H1 (cell line): ENCODE measurements around the gene PTX3. TPM values are rescaled to one million over a fixed set of nuclear protein-coding genes. Genes with fewer than 3 reads are reported as not detected.

ENCODE experiments used
- CTCF ChIA-PET: fragments of 300-600 bp; sonication (Branson Sonifier 250); formaldehyde crosslinking; loops from one replicate; lab custom pipeline; 2021; ENCODE audit not compliant: partially characterized antibody; lab: Charles Lee
- POLR2A ChIA-PET: fragments of 300-600 bp; sonication (Branson Sonifier 250); formaldehyde crosslinking; loops from one replicate; lab custom pipeline; 2021; ENCODE audit warnings: inconsistent platforms; ENCODE audit not compliant: partially characterized antibody; lab: Charles Lee
- DNase-seq, 2 experiments: peaks; one replicate each; pipeline versions ENCODE4 v3.0.0 to v3.0.0-alpha.2; 2010 to 2022; ENCODE audit warnings: low spot score in 2 of 2, low read depth in 1 of 2, mixed read lengths in 1 of 2
- FAIRE-seq: peaks from 2 replicates; lab custom pipeline; 2011; peaks lifted over from hg19 to GRCh38; lab: Jason Lieb, UNC
- H2AFZ ChIP-seq: 2 replicates; pipeline ENCODE4 v1.8.1; 2012; ENCODE audit warnings: low read length, inconsistent platforms
- H2AK5ac ChIP-seq: 2 replicates; pipeline ENCODE4 v1.6.1; 2013; ENCODE audit warnings: low read depth, low read length
- H2BK120ac ChIP-seq: replicated peaks from 2 replicates; pipeline ENCODE3; 2013; ENCODE audit warnings: low read depth, low read length, inconsistent platforms
- H2BK12ac ChIP-seq: 2 replicates; pipeline ENCODE4 v1.6.1; 2013; ENCODE audit warnings: low read depth, low read length
- H2BK15ac ChIP-seq: 2 replicates; pipeline ENCODE4 v1.6.1; 2013; ENCODE audit warnings: low read length
- H2BK20ac ChIP-seq: 2 replicates; pipeline ENCODE4 v1.6.1; 2013; ENCODE audit warnings: low read length
- H2BK5ac ChIP-seq: 2 replicates; pipeline ENCODE4 v1.6.1; 2013; ENCODE audit warnings: low read depth, low read length
- H3K14ac ChIP-seq: 2 replicates; pipeline ENCODE4 v1.6.1; 2013; ENCODE audit warnings: inconsistent platforms; ENCODE audit not compliant: insufficient read length
- H3K18ac ChIP-seq: 2 replicates; pipeline ENCODE4 v1.6.1; 2013; ENCODE audit warnings: low read length; ENCODE audit errors: extremely low read depth
- H3K23ac ChIP-seq: 2 replicates; pipeline ENCODE4 v1.6.1; 2013; ENCODE audit warnings: inconsistent platforms; ENCODE audit not compliant: insufficient read length
- H3K23me2 ChIP-seq: 2 replicates; pipeline ENCODE4 v1.6.1; 2013; ENCODE audit warnings: low read depth, low read length
- H3K27ac ChIP-seq: 2 replicates; pipeline ENCODE4 v1.6.1; 2011; ENCODE audit warnings: low read depth, low read length, inconsistent platforms
- H3K27me3 ChIP-seq, 4 experiments: replicated peaks in 1 of 4; 1 replicate in 1 of 4; 2 replicates in 3 of 4; pipeline versions ENCODE4 v1.6.1 to v1.8.1; 2011 to 2013; ENCODE audit warnings: low read length in 3 of 4, mild to moderate bottlenecking in 3 of 4, inconsistent platforms in 2 of 4, mixed read lengths in 2 of 4, moderate library complexity in 1 of 4; ENCODE audit not compliant: control insufficient read depth in 3 of 4, insufficient read depth in 3 of 4; ENCODE audit errors: extremely low read depth in 1 of 4
- H3K36me3 ChIP-seq, 4 experiments: 2 replicates each; pipeline versions ENCODE4 v1.6.1 to v1.8.1; 2011 to 2013; ENCODE audit warnings: mild to moderate bottlenecking in 4 of 4, low read length in 3 of 4, moderate library complexity in 2 of 4, control low read depth in 1 of 4, inconsistent platforms in 1 of 4; ENCODE audit not compliant: insufficient read depth in 4 of 4, control insufficient read depth in 2 of 4
- H3K4ac ChIP-seq: replicated peaks from 2 replicates; pipeline ENCODE3; 2013; ENCODE audit warnings: low read length, low read depth, mixed read lengths, inconsistent platforms; ENCODE audit not compliant: insufficient read length
- H3K4me1 ChIP-seq, 4 experiments: replicated peaks in 1 of 4; 1 replicate in 1 of 4; 2 replicates in 3 of 4; pipeline versions ENCODE4 v1.6.1 to v1.8.1; 2011 to 2013; ENCODE audit warnings: low read length in 3 of 4, inconsistent platforms in 2 of 4, mixed read lengths in 1 of 4; ENCODE audit not compliant: insufficient read depth in 4 of 4, control insufficient read depth in 3 of 4
- H3K4me2 ChIP-seq, 2 experiments: 2 replicates each; pipeline versions ENCODE4 v1.6.1 to v1.8.1; 2011 to 2013; ENCODE audit warnings: low read depth in 2 of 2, low read length in 2 of 2, control low read depth in 1 of 2, inconsistent platforms in 1 of 2, mild to moderate bottlenecking in 1 of 2; ENCODE audit not compliant: insufficient read depth in 1 of 2
- H3K4me3 ChIP-seq, 4 experiments: fragments of 200-600, 300-600 bp in 1 of 4; sonication (generic), shearing (Covaris generic), sonication (Bioruptor Twin) in 1 of 4; 2 replicates each; pipeline versions ENCODE4 v1.5.1 to v1.8.1; 2011 to 2016; ENCODE audit warnings: low read length in 4 of 4, low read depth in 3 of 4, control low read depth in 2 of 4, inconsistent platforms in 2 of 4, mild to moderate bottlenecking in 2 of 4, mixed read lengths in 1 of 4, moderate library complexity in 1 of 4; ENCODE audit not compliant: insufficient read depth in 2 of 4; ENCODE audit errors: extremely low read depth in 1 of 4
- H3K56ac ChIP-seq: replicated peaks from 2 replicates; pipeline ENCODE3; 2013; ENCODE audit warnings: low read depth, mild to moderate bottlenecking, mixed read lengths, low read length, inconsistent platforms; ENCODE audit not compliant: insufficient read length
- H3K79me1 ChIP-seq: 2 replicates; pipeline ENCODE4 v1.6.1; 2013; ENCODE audit warnings: low read depth, low read length, control low read depth
- H3K79me2 ChIP-seq, 2 experiments: 2 replicates each; pipeline versions ENCODE4 v1.6.1 to v1.8.1; 2012 to 2013; ENCODE audit warnings: low read length in 2 of 2, mild to moderate bottlenecking in 2 of 2, inconsistent platforms in 1 of 2; ENCODE audit not compliant: insufficient read depth in 2 of 2, control insufficient read depth in 1 of 2
- H3K9ac ChIP-seq, 4 experiments: replicated peaks in 1 of 4; 1 replicate in 1 of 4; 2 replicates in 3 of 4; pipeline versions ENCODE4 v1.6.1 to v1.8.1; 2011 to 2013; ENCODE audit warnings: low read depth in 3 of 4, low read length in 3 of 4, control low read depth in 2 of 4, mild to moderate bottlenecking in 2 of 4, moderate library complexity in 2 of 4, inconsistent platforms in 1 of 4; ENCODE audit errors: extremely low read depth in 1 of 4
- H3K9me3 ChIP-seq, 2 experiments: 2 replicates each; pipeline versions ENCODE4 v1.6.1 to v1.8.1; 2012 to 2013; ENCODE audit warnings: mild to moderate bottlenecking in 2 of 2, moderate library complexity in 2 of 2, control low read depth in 1 of 2, inconsistent platforms in 1 of 2, low read depth in 1 of 2, low read length in 1 of 2, mixed read lengths in 1 of 2; ENCODE audit not compliant: insufficient read depth in 2 of 2
- H4K20me1 ChIP-seq, 2 experiments: replicated peaks in 1 of 2; 2 replicates each; pipeline versions ENCODE3 to v1.8.1; 2011 to 2013; ENCODE audit warnings: inconsistent platforms in 2 of 2, low read length in 2 of 2, mild to moderate bottlenecking in 1 of 2; ENCODE audit not compliant: insufficient read depth in 2 of 2, control insufficient read depth in 1 of 2
- H4K5ac ChIP-seq: 2 replicates; pipeline ENCODE4 v1.6.1; 2013; ENCODE audit warnings: low read length, low read depth, mixed read lengths, inconsistent platforms; ENCODE audit not compliant: insufficient read length
- H4K8ac ChIP-seq: 2 replicates; pipeline ENCODE4 v1.8.0; 2013; ENCODE audit warnings: mild to moderate bottlenecking, moderate library complexity, low read length, inconsistent platforms; ENCODE audit not compliant: insufficient read depth; ENCODE audit errors: extremely low read depth
- H4K91ac ChIP-seq: replicated peaks from 2 replicates; pipeline ENCODE3; 2013; ENCODE audit warnings: low read length, mixed read lengths, inconsistent platforms; ENCODE audit not compliant: insufficient read length
- ATF2 ChIP-seq: IDR thresholded peaks from 2 replicates; pipeline ENCODE4 v1.6.1; 2012; ENCODE audit warnings: low read length, inconsistent platforms
- CHD1 ChIP-seq: IDR thresholded peaks from 2 replicates; pipeline ENCODE4 v1.6.1; 2012; ENCODE audit warnings: low read depth, low read length, improper control_type of control experiment
- CTBP2 ChIP-seq: IDR thresholded peaks from 2 replicates; pipeline ENCODE4 v1.7.0; 2011; ENCODE audit warnings: borderline replicate concordance, mild to moderate bottlenecking, moderate library complexity, mixed read lengths, low read length; ENCODE audit not compliant: insufficient read depth, insufficient read length
- E2F6 ChIP-seq: IDR thresholded peaks from 2 replicates; pipeline ENCODE4 v1.6.1; 2012; ENCODE audit warnings: inconsistent platforms
- EZH2 ChIP-seq: fragments of 200-600 bp; sonication (generic); IDR thresholded peaks from 2 replicates; pipeline ENCODE4 v1.7.1; 2012; ENCODE audit warnings: low read depth, mild to moderate bottlenecking, moderate library complexity, low read length, inconsistent platforms; ENCODE audit not compliant: severe bottlenecking
- FOSL1 ChIP-seq: IDR thresholded peaks from 2 replicates; pipeline ENCODE4 v1.6.1; 2011; ENCODE audit warnings: mild to moderate bottlenecking, low read depth, low read length, moderate library complexity; ENCODE audit not compliant: insufficient read depth
- RBBP5 ChIP-seq: IDR thresholded peaks from 2 replicates; pipeline ENCODE4 v1.7.1; 2012; ENCODE audit warnings: low read depth, mild to moderate bottlenecking, inconsistent platforms, low read length, moderate library complexity, borderline replicate concordance
- SIN3A ChIP-seq, 2 experiments: IDR thresholded peaks in 1 of 2; conservative IDR thresholded peaks in 1 of 2; 2 replicates each; pipeline ENCODE4 v1.6.1; 2011 to 2012; ENCODE audit warnings: low read length in 2 of 2, improper control_type of control experiment in 1 of 2, low read depth in 1 of 2, mild to moderate bottlenecking in 1 of 2
- SP4 ChIP-seq: IDR thresholded peaks from 2 replicates; pipeline ENCODE4 v1.6.1; 2012; ENCODE audit warnings: low read length, inconsistent platforms
- ZNF274 ChIP-seq: IDR thresholded peaks from 2 replicates; pipeline ENCODE4 v1.7.0; 2012; ENCODE audit warnings: low read length, borderline replicate concordance; ENCODE audit errors: extremely low read depth
- polyA plus RNA-seq, 7 experiments: library from polyadenylated mRNA; depleted of rRNA in 3 of 7; stranded (reverse) in 5 of 7; unstranded in 2 of 7; fragments of >200 nt in 5 of 7; fragments of 200-250 nt in 2 of 7; gene quantifications; 1 replicate in 5 of 7; 2 replicates in 1 of 7; 4 replicates in 1 of 7; pipeline versions ENCODE4 v1.2.1 to v1.2.3, GENCODE V29; 2011 to 2013; ENCODE audit warnings: missing spikeins in 2 of 7, mixed read lengths in 2 of 7
- total RNA-seq: library from RNA; stranded (reverse); fragmentation: NEBNext Ultra II Directional; extraction: Animal tissue kit (Norgen Biotek cat#: 25700); gene quantifications from 2 replicates; pipeline ENCODE4 v1.2.1, GENCODE V29; 2021

The PTX3 gene
- total and polyA plus RNA-seq, 2 of the 8 experiments (the other 6 are each of a cell fraction or from before 2014, with no cell fraction given), result 1.2 to 1.7 TPM

- H2BK12ac ChIP-seq, result no peak overlapping the region
- H3K9me3 ChIP-seq, result no peaks in the 10 kb centered on the region
- H3K56ac ChIP-seq, result no peak overlapping the region
- TF ChIP-seq RBBP5 (no peak), FOSL1 (no peak), E2F6 (no peak), SP4 (no peak), CHD1 (no peak), ATF2 (no peak), SIN3A (conservative IDR thresholded peaks at IDR 0.05 in 1 of 2, IDR thresholded peaks at IDR 0.05 in 1 of 2; ENCODE audit: low read depth in 1 of 2, low read length in 2 of 2) (no peak), EZH2 (no peak), ZNF274 (no peak), CTBP2 (no peak)
- FAIRE-seq (no peak), DNase-seq (no peak)
- no peak overlapping the region for H3K18ac ChIP-seq
- ChIA-PET POLR2A (no interaction called here), CTCF (interaction anchor here (0.7 to 1.7 kb wide), 5 partner anchors 9 to 104 kb away, joined by 3 to 5 read pairs (median 3); no protein-coding TSS in a partner anchor)
- no peak overlapping the region for H4K5ac ChIP-seq
- no peaks in the 10 kb centered on the region for H3K36me3 ChIP-seq
- H2BK120ac ChIP-seq, result no peak overlapping the region
- no peak overlapping the region for H4K91ac ChIP-seq
- peaks cover 0 to 2% (median 0%) of the 10 kb centered on the region in 4 experiments; a peak in 1 of 7 replicates for H3K4me1 ChIP-seq
- no peak overlapping the region for H3K9ac ChIP-seq
- no peak overlapping the region for H3K4ac ChIP-seq
- H3K27me3 ChIP-seq, result no peaks in the 10 kb centered on the region
- H3K23me2 ChIP-seq, result no peaks in the 10 kb centered on the region
- no peak overlapping the region for H4K8ac ChIP-seq
- H4K20me1 ChIP-seq, result no peaks in the 10 kb centered on the region
- H3K4me3 ChIP-seq, result no peak overlapping the region
- H2BK15ac ChIP-seq, result no peak overlapping the region
- no peaks in the 10 kb centered on the region for H3K79me2 ChIP-seq
- H3K4me2 ChIP-seq, result no peak overlapping the region
- no peaks in the 10 kb centered on the region for H3K79me1 ChIP-seq
- H3K14ac ChIP-seq, result no peak overlapping the region
- H2BK20ac ChIP-seq, result no peak overlapping the region
- no peak overlapping the region for H3K27ac ChIP-seq
- H3K23ac ChIP-seq, result no peak overlapping the region
- no peak overlapping the region for H2AK5ac ChIP-seq
- H2BK5ac ChIP-seq, result no peak overlapping the region
- H2AFZ ChIP-seq, result no peak overlapping the region
These were observed 47.7 kb upstream of the PTX3 start for GRCh38 chr3:157388976-157389375.
